K562 (cell line): ENCODE data around the gene TMEM266. TPM values are rescaled to one million over a fixed set of nuclear protein-coding genes. Genes with fewer than 3 reads are reported as not detected.

Experiments used
- ATAC-seq: fragments of 200-7000 bp; cut with Tn5 transposase; 3 replicates; pipeline ENCODE4 v1.9.1; 2020; ENCODE audit warnings: moderate library complexity
- BruUV-seq: library from RNA; stranded (reverse); fragments of 400-500 nt; replicated peaks from 2 replicates; lab custom pipeline; 2021; lab: Mats Ljungman, UMichigan
- CTCF ChIA-PET: fragments of 300-600 bp; formaldehyde crosslinking; extraction: SDS; loops from one replicate; lab custom pipeline; 2021; ENCODE audit warnings: low intra/inter-chr PET ratio; lab: Yijun Ruan, JAX
- POLR2A ChIA-PET: fragments of 300-600, 350-650 bp; sonication (Branson Sonifier 250); formaldehyde crosslinking; extraction: SDS; loops from one replicate; lab custom pipeline; 2021; ENCODE audit warnings: antibody characterized with exemption, inconsistent platforms; lab: Yijun Ruan, JAX
- DNase-seq, 4 experiments: peaks; one replicate each; pipeline versions ENCODE4 v3.0.0 to v3.0.0-alpha.2; 2011 to 2018; ENCODE audit warnings: low spot score in 3 of 4, mixed read lengths in 3 of 4; ENCODE audit errors: extremely low read depth in 1 of 4
- FAIRE-seq: peaks from 2 replicates; lab custom pipeline; 2011; peaks lifted over from hg19 to GRCh38; lab: Jason Lieb, UNC
- H2AFZ ChIP-seq: 2 replicates; pipeline ENCODE4 v1.6.0; 2011; ENCODE audit warnings: low read depth, low read length, control low read depth, inconsistent platforms
- H3K27ac ChIP-seq: fragments of 200-600 bp; 3 replicates; pipeline ENCODE4 v1.8.0; 2011; ENCODE audit warnings: low read depth, mild to moderate bottlenecking, control low read depth, inconsistent platforms, low read length, moderate library complexity, mixed read lengths; ENCODE audit errors: extremely low read depth
- H3K27me3 ChIP-seq, 2 experiments: fragments of 300-600 bp in 1 of 2; 2 replicates in 1 of 2; 3 replicates in 1 of 2; pipeline versions ENCODE4 v1.6.0 to v1.8.0; 2011; ENCODE audit warnings: inconsistent platforms in 2 of 2, low read length in 2 of 2, mild to moderate bottlenecking in 1 of 2, mixed read lengths in 1 of 2, moderate library complexity in 1 of 2; ENCODE audit not compliant: control insufficient read depth in 2 of 2, insufficient read depth in 2 of 2
- H3K36me3 ChIP-seq: fragments of 300-600 bp; 3 replicates; pipeline ENCODE4 v1.8.0; 2011; ENCODE audit warnings: mild to moderate bottlenecking, low read length, inconsistent platforms; ENCODE audit not compliant: control insufficient read depth, insufficient read depth
- H3K4me1 ChIP-seq, 2 experiments: fragments of 200-600 bp in 1 of 2; replicated peaks in 1 of 2; 2 replicates in 1 of 2; 3 replicates in 1 of 2; pipeline versions ENCODE4 v1.5.1 to v1.8.0; 2011; ENCODE audit warnings: inconsistent platforms in 2 of 2, low read length in 2 of 2, mild to moderate bottlenecking in 1 of 2, mixed read lengths in 1 of 2, moderate library complexity in 1 of 2; ENCODE audit not compliant: control insufficient read depth in 2 of 2, insufficient read depth in 2 of 2
- H3K4me2 ChIP-seq: 2 replicates; pipeline ENCODE4 v1.6.1; 2011; ENCODE audit warnings: low read length, control low read depth, inconsistent platforms, mixed read lengths; ENCODE audit not compliant: insufficient read depth
- H3K4me3 ChIP-seq: fragments of 200-600 bp; sonication (generic), shearing (Covaris generic); 2 replicates; pipeline ENCODE4 v1.5.1; 2016; ENCODE audit warnings: control low read depth, inconsistent platforms
- H3K79me2 ChIP-seq: fragments of 200-600 bp; 3 replicates; pipeline ENCODE4 v1.8.0; 2011; ENCODE audit warnings: low read length, inconsistent platforms; ENCODE audit not compliant: control insufficient read depth, insufficient read depth
- H3K9ac ChIP-seq, 2 experiments: 2 replicates each; pipeline versions ENCODE4 v1.6.0 to v1.6.1; 2011; ENCODE audit warnings: low read depth in 2 of 2, low read length in 2 of 2, control low read depth in 1 of 2, inconsistent platforms in 1 of 2, mild to moderate bottlenecking in 1 of 2, mixed read lengths in 1 of 2; ENCODE audit not compliant: insufficient read depth in 1 of 2
- H3K9me1 ChIP-seq: one replicate; pipeline ENCODE4 v1.6.0; 2011; ENCODE audit warnings: inconsistent platforms, mild to moderate bottlenecking, low read length, moderate library complexity; ENCODE audit not compliant: control insufficient read depth, insufficient read depth
- H3K9me3 ChIP-seq: replicated peaks from 2 replicates; pipeline ENCODE4 v1.5.1; 2011; ENCODE audit warnings: low read depth, low read length, inconsistent platforms; ENCODE audit not compliant: control insufficient read depth, insufficient read depth
- H4K20me1 ChIP-seq: replicated peaks from 2 replicates; pipeline ENCODE4 v1.6.1; 2011; ENCODE audit warnings: low read length, inconsistent platforms, mixed read lengths; ENCODE audit not compliant: control insufficient read depth, insufficient read depth
- DDX20 ChIP-seq: fragments of 450-650 bp; IDR thresholded peaks from 2 replicates; pipeline ENCODE4 v1.6.1; 2016; ENCODE audit warnings: missing genetic modification characterization, low read depth, mild to moderate bottlenecking, missing compliant biosample characterization, moderate library complexity
- EP400 ChIP-seq: fragments of 450-650 bp; IDR thresholded peaks from 2 replicates; pipeline ENCODE4 v1.6.1; 2017; ENCODE audit warnings: antibody characterized with exemption, mild to moderate bottlenecking, moderate library complexity
- HNRNPUL1 ChIP-seq: fragments of 200-400 bp; formaldehyde crosslinking; IDR thresholded peaks from 2 replicates; pipeline ENCODE4 v1.6.1; 2017; ENCODE audit warnings: low read length
- KAT8 ChIP-seq: fragments of 450-650 bp; IDR thresholded peaks from 2 replicates; pipeline ENCODE4 v1.6.1; 2016; ENCODE audit warnings: low read depth, mild to moderate bottlenecking
- KHSRP ChIP-seq: fragments of 450-650 bp; IDR thresholded peaks from 2 replicates; pipeline ENCODE4 v1.6.1; 2017
- LCOR ChIP-seq: sonication (generic); formaldehyde crosslinking; IDR thresholded peaks from 2 replicates; pipeline ENCODE4 v1.8.0; 2022; ENCODE audit warnings: mild to moderate bottlenecking, missing genetic modification reagents
- MAZ ChIP-seq, 2 experiments: fragments of 450-650 bp in 1 of 2; sonication (generic) in 1 of 2; formaldehyde crosslinking; IDR thresholded peaks in 1 of 2; conservative IDR thresholded peaks in 1 of 2; 2 replicates each; pipeline versions ENCODE4 v1.4.0 to v1.5.0; 2020; ENCODE audit warnings: mild to moderate bottlenecking in 1 of 2, missing genetic modification reagents in 1 of 2
- POLR2A ChIP-seq: fragments of 450-650 bp; conservative IDR thresholded peaks from 2 replicates; pipeline ENCODE4 v1.6.1; 2016
- RFX1 ChIP-seq: fragments of 450-650 bp; IDR thresholded peaks from 2 replicates; pipeline ENCODE4 v1.6.1; 2016; ENCODE audit warnings: mild to moderate bottlenecking, moderate library complexity
- SMAD2 ChIP-seq: fragments of 150-350 bp; IDR thresholded peaks from 2 replicates; pipeline ENCODE4 v1.6.1; 2014; ENCODE audit warnings: low read depth, mild to moderate bottlenecking, low read length
- TSC22D4 ChIP-seq: fragments of 450-650 bp; IDR thresholded peaks from 2 replicates; pipeline ENCODE4 v1.6.1; 2016; ENCODE audit warnings: missing genetic modification characterization, missing biosample characterization, control low read depth
- ZBTB40 ChIP-seq, 2 experiments: fragments of 450-650 bp in 1 of 2; sonication (generic) in 1 of 2; formaldehyde crosslinking in 1 of 2; IDR thresholded peaks; 2 replicates each; pipeline versions ENCODE4 v1.7.1 to v1.9.0; 2016 to 2022; ENCODE audit warnings: inconsistent platforms in 1 of 2, mild to moderate bottlenecking in 1 of 2, missing genetic modification reagents in 1 of 2
- ZFP1 ChIP-seq: fragments of 450-650 bp; formaldehyde crosslinking; IDR thresholded peaks from 2 replicates; pipeline ENCODE4 v1.4.0; 2020; ENCODE audit warnings: mild to moderate bottlenecking, mixed read lengths
- ZFX ChIP-seq: sonication (generic); formaldehyde crosslinking; IDR thresholded peaks from 2 replicates; pipeline ENCODE4 v1.8.0; 2022; ENCODE audit warnings: mild to moderate bottlenecking, missing genetic modification reagents, moderate library complexity
- WGBS: fragments of 100-300 bp; shearing (Covaris generic); methylation state at CpG from one replicate; pipeline ENCODE4 v1.1.6; 2016; ENCODE audit warnings: low coverage, mixed read lengths; ENCODE audit not compliant: insufficient coverage; ENCODE audit errors: missing lambda C conversion rate; 5-methylcytosine and 5-hydroxymethylcytosine counted together
- in situ Hi-C: fragments of 300-500 bp; cut with MboI; formaldehyde crosslinking; loops from 4 replicates; pipeline ENCODE4 v1.15.0; 2018; ENCODE audit warnings: inconsistent platforms, mixed read lengths
- intact Hi-C: fragments of 100-400 bp; cut with micrococcal nuclease; formaldehyde crosslinking; loops from 2 replicates; pipeline ENCODE4 v1.14.2; 2022
- polyA plus RNA-seq, 8 experiments: library from polyadenylated mRNA; depleted of rRNA in 4 of 8; stranded (reverse) in 5 of 8; unstranded in 3 of 8; fragments of >200 nt; fragmentation: Nextera tagmentation in 2 of 8; fragmentation: Illumina TruSeq in 1 of 8; extraction: Ambion mirVana in 2 of 8; extraction: Trizol in 1 of 8; gene quantifications; 2 replicates each; pipeline versions ENCODE4 v1.2.1 to v1.2.3, GENCODE V29; 2011 to 2014; ENCODE audit warnings: inconsistent platforms in 1 of 8, missing spikeins in 1 of 8
- total RNA-seq, 7 experiments: library from RNA; depleted of rRNA in 6 of 7; stranded (reverse); fragments of >200 nt in 6 of 7; fragmentation: Illumina TruSeq in 2 of 7; extraction: Trizol in 2 of 7; gene quantifications; 2 replicates each; pipeline versions ENCODE4 v1.2.1 to v1.2.3, GENCODE V29; 2011 to 2021; ENCODE audit warnings: low replicate concordance in 1 of 7

TMEM266 gene
- total and polyA plus RNA-seq, 9 of the 15 experiments (the other 6 are each of a cell fraction or from before 2014, with no cell fraction given) = not detected

- no peak for TF ChIP-seq POLR2A
- TF ChIP-seq, all 486 proteins: peak for 0
These were observed 11.3 kb downstream of the TMEM266 start (continued) for GRCh38 chr15:76070921-76071635.

GRCh38 chr15:76071806-76072205 lies 12.0 kb downstream of the TMEM266 start:
- ChIA-PET CTCF (no interaction called here), POLR2A (no interaction called here)
- BruUV-seq = no TSS peak
- H4K20me1 ChIP-seq = no peaks in the 10 kb centered on the region
- H3K27ac ChIP-seq = no peak overlapping the region
- H3K27me3 ChIP-seq = peaks cover 5 to 17% of the 10 kb centered on the region in 2 experiments; a peak in 4 of 5 replicates
- no peak for ATAC-seq
- H3K79me2 ChIP-seq = no peaks in the 10 kb centered on the region
- 0% methylated on average over 7 of the region's 7 CpGs for WGBS
- no peaks in the 10 kb centered on the region for H3K4me1 ChIP-seq
- no peaks in the 10 kb centered on the region for H3K9me1 ChIP-seq
- no peak overlapping the region for H2AFZ ChIP-seq
- intact Hi-C loops = no loop called here
- no peaks in the 10 kb centered on the region for H3K36me3 ChIP-seq
- no peaks in the 10 kb centered on the region; the same call in 1 of the 2 replicates for H3K9me3 ChIP-seq
- H3K9ac ChIP-seq = no peak overlapping the region
- no peak overlapping the region for H3K4me2 ChIP-seq
- no peak for DNase-seq
- in situ Hi-C loops = no loop called here
- FAIRE-seq = no peak
- H3K4me3 ChIP-seq = no peak overlapping the region
- TF ChIP-seq HNRNPUL1 (no peak), ZFP1 (no peak), RFX1 (no peak), TSC22D4 (tag) (no peak), ZFX (CRISPR knock-in tag) (no peak), MAZ (CRISPR knock-in tag; conservative IDR thresholded peaks at IDR 0.05 in 1 of 2, IDR thresholded peaks at IDR 0.05 in 1 of 2) (no peak), KHSRP (no peak), ZBTB40 (IDR thresholded peaks at IDR 0.05) (no peak), ZBTB40 (CRISPR knock-in tag; IDR thresholded peaks at IDR 0.05) (no peak), EP400 (no peak), DDX20 (tag) (no peak), KAT8 (no peak), SMAD2 (no peak), LCOR (CRISPR knock-in tag) (no peak)
